K562 (cell line): ENCODE results near the gene NTSR1. TPM values are rescaled to one million over a fixed set of nuclear protein-coding genes. Genes with fewer than 3 reads are reported as not detected.

Source experiments
- ATAC-seq: fragments of 200-7000 bp; cut with Tn5 transposase; 3 replicates; pipeline ENCODE4 v1.9.1; 2020; ENCODE audit warnings: moderate library complexity
- BruUV-seq: library from RNA; stranded (reverse); fragments of 400-500 nt; replicated peaks from 2 replicates; lab custom pipeline; 2021; lab: Mats Ljungman, UMichigan
- CTCF ChIA-PET: fragments of 300-600 bp; formaldehyde crosslinking; extraction: SDS; loops from one replicate; lab custom pipeline; 2021; ENCODE audit warnings: low intra/inter-chr PET ratio; lab: Yijun Ruan, JAX
- POLR2A ChIA-PET: fragments of 300-600, 350-650 bp; sonication (Branson Sonifier 250); formaldehyde crosslinking; extraction: SDS; loops from one replicate; lab custom pipeline; 2021; ENCODE audit warnings: antibody characterized with exemption, inconsistent platforms; lab: Yijun Ruan, JAX
- DNase-seq, 4 experiments: peaks; one replicate each; pipeline versions ENCODE4 v3.0.0 to v3.0.0-alpha.2; 2011 to 2018; ENCODE audit warnings: low spot score in 3 of 4, mixed read lengths in 3 of 4; ENCODE audit errors: extremely low read depth in 1 of 4
- FAIRE-seq: peaks from 2 replicates; lab custom pipeline; 2011; peaks lifted over from hg19 to GRCh38; lab: Jason Lieb, UNC
- H2AFZ ChIP-seq: 2 replicates; pipeline ENCODE4 v1.6.0; 2011; ENCODE audit warnings: low read depth, low read length, control low read depth, inconsistent platforms
- H3K27ac ChIP-seq: fragments of 200-600 bp; 3 replicates; pipeline ENCODE4 v1.8.0; 2011; ENCODE audit warnings: low read depth, mild to moderate bottlenecking, control low read depth, inconsistent platforms, low read length, moderate library complexity, mixed read lengths; ENCODE audit errors: extremely low read depth
- H3K27me3 ChIP-seq, 2 experiments: fragments of 300-600 bp in 1 of 2; 2 replicates in 1 of 2; 3 replicates in 1 of 2; pipeline versions ENCODE4 v1.6.0 to v1.8.0; 2011; ENCODE audit warnings: inconsistent platforms in 2 of 2, low read length in 2 of 2, mild to moderate bottlenecking in 1 of 2, mixed read lengths in 1 of 2, moderate library complexity in 1 of 2; ENCODE audit not compliant: control insufficient read depth in 2 of 2, insufficient read depth in 2 of 2
- H3K36me3 ChIP-seq: fragments of 300-600 bp; 3 replicates; pipeline ENCODE4 v1.8.0; 2011; ENCODE audit warnings: mild to moderate bottlenecking, low read length, inconsistent platforms; ENCODE audit not compliant: control insufficient read depth, insufficient read depth
- H3K4me1 ChIP-seq, 2 experiments: fragments of 200-600 bp in 1 of 2; replicated peaks in 1 of 2; 2 replicates in 1 of 2; 3 replicates in 1 of 2; pipeline versions ENCODE4 v1.5.1 to v1.8.0; 2011; ENCODE audit warnings: inconsistent platforms in 2 of 2, low read length in 2 of 2, mild to moderate bottlenecking in 1 of 2, mixed read lengths in 1 of 2, moderate library complexity in 1 of 2; ENCODE audit not compliant: control insufficient read depth in 2 of 2, insufficient read depth in 2 of 2
- H3K4me2 ChIP-seq: 2 replicates; pipeline ENCODE4 v1.6.1; 2011; ENCODE audit warnings: low read length, control low read depth, inconsistent platforms, mixed read lengths; ENCODE audit not compliant: insufficient read depth
- H3K4me3 ChIP-seq: fragments of 200-600 bp; sonication (generic), shearing (Covaris generic); 2 replicates; pipeline ENCODE4 v1.5.1; 2016; ENCODE audit warnings: control low read depth, inconsistent platforms
- H3K79me2 ChIP-seq: fragments of 200-600 bp; 3 replicates; pipeline ENCODE4 v1.8.0; 2011; ENCODE audit warnings: low read length, inconsistent platforms; ENCODE audit not compliant: control insufficient read depth, insufficient read depth
- H3K9ac ChIP-seq, 2 experiments: 2 replicates each; pipeline versions ENCODE4 v1.6.0 to v1.6.1; 2011; ENCODE audit warnings: low read depth in 2 of 2, low read length in 2 of 2, control low read depth in 1 of 2, inconsistent platforms in 1 of 2, mild to moderate bottlenecking in 1 of 2, mixed read lengths in 1 of 2; ENCODE audit not compliant: insufficient read depth in 1 of 2
- H3K9me1 ChIP-seq: one replicate; pipeline ENCODE4 v1.6.0; 2011; ENCODE audit warnings: inconsistent platforms, mild to moderate bottlenecking, low read length, moderate library complexity; ENCODE audit not compliant: control insufficient read depth, insufficient read depth
- H3K9me3 ChIP-seq: replicated peaks from 2 replicates; pipeline ENCODE4 v1.5.1; 2011; ENCODE audit warnings: low read depth, low read length, inconsistent platforms; ENCODE audit not compliant: control insufficient read depth, insufficient read depth
- H4K20me1 ChIP-seq: replicated peaks from 2 replicates; pipeline ENCODE4 v1.6.1; 2011; ENCODE audit warnings: low read length, inconsistent platforms, mixed read lengths; ENCODE audit not compliant: control insufficient read depth, insufficient read depth
- ARHGAP35 ChIP-seq: fragments of 450-650 bp; IDR thresholded peaks from 2 replicates; pipeline ENCODE4 v1.6.1; 2018; ENCODE audit not compliant: partially characterized antibody
- ARID1B ChIP-seq: fragments of 450-650 bp; IDR thresholded peaks from 2 replicates; pipeline ENCODE4 v1.6.1; 2016; ENCODE audit warnings: antibody characterized with exemption, mild to moderate bottlenecking, inconsistent platforms
- ASH1L ChIP-seq: fragments of 450-650 bp; IDR thresholded peaks from 2 replicates; pipeline ENCODE4 v1.6.1; 2018; ENCODE audit warnings: borderline replicate concordance, mild to moderate bottlenecking, low read depth; ENCODE audit not compliant: partially characterized antibody
- EHMT2 ChIP-seq: fragments of 450-650 bp; IDR thresholded peaks from 2 replicates; pipeline ENCODE4 v1.6.1; 2018; ENCODE audit warnings: antibody characterized with exemption
- ERF ChIP-seq: fragments of 450-650 bp; formaldehyde crosslinking; IDR thresholded peaks from 2 replicates; pipeline ENCODE4 v1.4.0; 2020; ENCODE audit warnings: mild to moderate bottlenecking, mixed read lengths
- MCM2 ChIP-seq: fragments of 450-650 bp; IDR thresholded peaks from 2 replicates; pipeline ENCODE4 v1.6.1; 2017; ENCODE audit warnings: low read depth, mild to moderate bottlenecking
- NR2C2 ChIP-seq, 2 experiments: fragments of 200-800 bp in 1 of 2; sonication (Bioruptor generic) in 1 of 2; sonication (generic) in 1 of 2; formaldehyde crosslinking in 1 of 2; IDR thresholded peaks; 2 replicates each; pipeline versions ENCODE4 v1.6.1 to v1.8.0; 2016 to 2022; ENCODE audit warnings: mild to moderate bottlenecking in 1 of 2, missing compliant biosample characterization in 1 of 2, missing genetic modification characterization in 1 of 2, missing genetic modification reagents in 1 of 2
- POLR3A ChIP-seq: IDR thresholded peaks from 2 replicates; pipeline ENCODE4 v1.6.1; 2011; ENCODE audit warnings: borderline replicate concordance, mild to moderate bottlenecking, moderate library complexity; ENCODE audit not compliant: insufficient read length, insufficient read depth; ENCODE audit errors: extremely low read depth
- SLC30A9 ChIP-seq: fragments of 250-450 bp; sonication (Bioruptor Pico); IDR thresholded peaks from 2 replicates; pipeline ENCODE4 v1.8.0; 2022; ENCODE audit warnings: mild to moderate bottlenecking, moderate library complexity
- TAF9B ChIP-seq: fragments of 450-650 bp; IDR thresholded peaks from 2 replicates; pipeline ENCODE4 v1.6.1; 2018; ENCODE audit warnings: mild to moderate bottlenecking; ENCODE audit not compliant: partially characterized antibody
- ZNF263 ChIP-seq: sonication (generic); formaldehyde crosslinking; IDR thresholded peaks from 2 replicates; pipeline ENCODE4 v1.8.0; 2022; ENCODE audit warnings: mild to moderate bottlenecking, missing genetic modification reagents, borderline replicate concordance
- WGBS: fragments of 100-300 bp; shearing (Covaris generic); methylation state at CpG from one replicate; pipeline ENCODE4 v1.1.6; 2016; ENCODE audit warnings: low coverage, mixed read lengths; ENCODE audit not compliant: insufficient coverage; ENCODE audit errors: missing lambda C conversion rate; 5-methylcytosine and 5-hydroxymethylcytosine counted together
- in situ Hi-C: fragments of 300-500 bp; cut with MboI; formaldehyde crosslinking; loops from 4 replicates; pipeline ENCODE4 v1.15.0; 2018; ENCODE audit warnings: inconsistent platforms, mixed read lengths
- intact Hi-C: fragments of 100-400 bp; cut with micrococcal nuclease; formaldehyde crosslinking; loops from 2 replicates; pipeline ENCODE4 v1.14.2; 2022
- polyA plus RNA-seq, 8 experiments: library from polyadenylated mRNA; depleted of rRNA in 4 of 8; stranded (reverse) in 5 of 8; unstranded in 3 of 8; fragments of >200 nt; fragmentation: Nextera tagmentation in 2 of 8; fragmentation: Illumina TruSeq in 1 of 8; extraction: Ambion mirVana in 2 of 8; extraction: Trizol in 1 of 8; gene quantifications; 2 replicates each; pipeline versions ENCODE4 v1.2.1 to v1.2.3, GENCODE V29; 2011 to 2014; ENCODE audit warnings: inconsistent platforms in 1 of 8, missing spikeins in 1 of 8
- total RNA-seq, 7 experiments: library from RNA; depleted of rRNA in 6 of 7; stranded (reverse); fragments of >200 nt in 6 of 7; fragmentation: Illumina TruSeq in 2 of 7; extraction: Trizol in 2 of 7; gene quantifications; 2 replicates each; pipeline versions ENCODE4 v1.2.1 to v1.2.3, GENCODE V29; 2011 to 2021; ENCODE audit warnings: low replicate concordance in 1 of 7
- TF ChIP-seq, protein P1 (sequence below): fragments of 200-600 bp; sonication (generic); IDR thresholded peaks from one replicate; pipeline ENCODE4 v1.6.1; 2012; ENCODE audit warnings: mild to moderate bottlenecking, low read depth, low read length, inconsistent platforms

The NTSR1 gene
- total and polyA plus RNA-seq, 9 of the 15 experiments (the other 6 are each of a cell fraction or from before 2014, with no cell fraction given) = 0.04 to 0.40 (median 0.13) TPM; not detected in 3

DNA sequence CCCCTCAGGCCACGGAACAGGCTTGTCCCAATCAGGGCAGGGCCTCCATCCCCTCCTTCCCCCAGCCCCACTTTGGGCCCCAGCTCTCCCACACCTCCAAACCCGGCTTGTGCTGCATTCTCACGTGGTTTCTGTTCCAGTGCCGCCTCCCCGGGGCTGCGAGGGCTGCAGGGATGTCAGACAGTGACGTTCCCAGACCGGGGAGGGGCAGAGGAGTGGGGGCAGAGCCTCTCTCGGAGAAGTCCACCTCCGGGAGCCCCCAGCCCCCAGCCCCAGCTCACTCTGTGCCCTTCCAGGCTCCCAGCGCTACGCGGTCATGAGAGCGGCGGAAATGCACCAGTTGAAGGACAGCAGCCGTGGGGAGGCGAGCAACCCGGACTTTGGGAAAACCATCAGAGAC is 47.9 kb upstream of the NTSR1 start:
- H3K27me3 ChIP-seq = no peaks in the 10 kb centered on the region
- H3K9ac ChIP-seq = no peak overlapping the region
- ATAC-seq = no peak
- H3K36me3 ChIP-seq = peaks cover 39% of the 10 kb centered on the region; the same call in 1 of the 3 replicates
- H3K9me1 ChIP-seq = no peaks in the 10 kb centered on the region
- no peak for FAIRE-seq
- intact Hi-C loops = no loop called here
- in situ Hi-C loops = no loop called here
- TF ChIP-seq EHMT2 = no peak
- no peak for TF ChIP-seq ASH1L
- no peak for TF ChIP-seq ZNF263 (CRISPR knock-in tag)
- TF ChIP-seq SLC30A9 (CRISPR knock-in tag) = no peak
- TF ChIP-seq ERF (CRISPR knock-in tag) = no peak
- no peak for TF ChIP-seq NR2C2 (CRISPR knock-in tag; IDR thresholded peaks at IDR 0.05)
- no peak for TF ChIP-seq NR2C2 (tag; IDR thresholded peaks at IDR 0.05)
- no peak for TF ChIP-seq ARID1B
- TF ChIP-seq MCM2 = no peak
- TF ChIP-seq ARHGAP35 = no peak
- no peak for TF ChIP-seq POLR3A
- TF ChIP-seq, protein P1, sequence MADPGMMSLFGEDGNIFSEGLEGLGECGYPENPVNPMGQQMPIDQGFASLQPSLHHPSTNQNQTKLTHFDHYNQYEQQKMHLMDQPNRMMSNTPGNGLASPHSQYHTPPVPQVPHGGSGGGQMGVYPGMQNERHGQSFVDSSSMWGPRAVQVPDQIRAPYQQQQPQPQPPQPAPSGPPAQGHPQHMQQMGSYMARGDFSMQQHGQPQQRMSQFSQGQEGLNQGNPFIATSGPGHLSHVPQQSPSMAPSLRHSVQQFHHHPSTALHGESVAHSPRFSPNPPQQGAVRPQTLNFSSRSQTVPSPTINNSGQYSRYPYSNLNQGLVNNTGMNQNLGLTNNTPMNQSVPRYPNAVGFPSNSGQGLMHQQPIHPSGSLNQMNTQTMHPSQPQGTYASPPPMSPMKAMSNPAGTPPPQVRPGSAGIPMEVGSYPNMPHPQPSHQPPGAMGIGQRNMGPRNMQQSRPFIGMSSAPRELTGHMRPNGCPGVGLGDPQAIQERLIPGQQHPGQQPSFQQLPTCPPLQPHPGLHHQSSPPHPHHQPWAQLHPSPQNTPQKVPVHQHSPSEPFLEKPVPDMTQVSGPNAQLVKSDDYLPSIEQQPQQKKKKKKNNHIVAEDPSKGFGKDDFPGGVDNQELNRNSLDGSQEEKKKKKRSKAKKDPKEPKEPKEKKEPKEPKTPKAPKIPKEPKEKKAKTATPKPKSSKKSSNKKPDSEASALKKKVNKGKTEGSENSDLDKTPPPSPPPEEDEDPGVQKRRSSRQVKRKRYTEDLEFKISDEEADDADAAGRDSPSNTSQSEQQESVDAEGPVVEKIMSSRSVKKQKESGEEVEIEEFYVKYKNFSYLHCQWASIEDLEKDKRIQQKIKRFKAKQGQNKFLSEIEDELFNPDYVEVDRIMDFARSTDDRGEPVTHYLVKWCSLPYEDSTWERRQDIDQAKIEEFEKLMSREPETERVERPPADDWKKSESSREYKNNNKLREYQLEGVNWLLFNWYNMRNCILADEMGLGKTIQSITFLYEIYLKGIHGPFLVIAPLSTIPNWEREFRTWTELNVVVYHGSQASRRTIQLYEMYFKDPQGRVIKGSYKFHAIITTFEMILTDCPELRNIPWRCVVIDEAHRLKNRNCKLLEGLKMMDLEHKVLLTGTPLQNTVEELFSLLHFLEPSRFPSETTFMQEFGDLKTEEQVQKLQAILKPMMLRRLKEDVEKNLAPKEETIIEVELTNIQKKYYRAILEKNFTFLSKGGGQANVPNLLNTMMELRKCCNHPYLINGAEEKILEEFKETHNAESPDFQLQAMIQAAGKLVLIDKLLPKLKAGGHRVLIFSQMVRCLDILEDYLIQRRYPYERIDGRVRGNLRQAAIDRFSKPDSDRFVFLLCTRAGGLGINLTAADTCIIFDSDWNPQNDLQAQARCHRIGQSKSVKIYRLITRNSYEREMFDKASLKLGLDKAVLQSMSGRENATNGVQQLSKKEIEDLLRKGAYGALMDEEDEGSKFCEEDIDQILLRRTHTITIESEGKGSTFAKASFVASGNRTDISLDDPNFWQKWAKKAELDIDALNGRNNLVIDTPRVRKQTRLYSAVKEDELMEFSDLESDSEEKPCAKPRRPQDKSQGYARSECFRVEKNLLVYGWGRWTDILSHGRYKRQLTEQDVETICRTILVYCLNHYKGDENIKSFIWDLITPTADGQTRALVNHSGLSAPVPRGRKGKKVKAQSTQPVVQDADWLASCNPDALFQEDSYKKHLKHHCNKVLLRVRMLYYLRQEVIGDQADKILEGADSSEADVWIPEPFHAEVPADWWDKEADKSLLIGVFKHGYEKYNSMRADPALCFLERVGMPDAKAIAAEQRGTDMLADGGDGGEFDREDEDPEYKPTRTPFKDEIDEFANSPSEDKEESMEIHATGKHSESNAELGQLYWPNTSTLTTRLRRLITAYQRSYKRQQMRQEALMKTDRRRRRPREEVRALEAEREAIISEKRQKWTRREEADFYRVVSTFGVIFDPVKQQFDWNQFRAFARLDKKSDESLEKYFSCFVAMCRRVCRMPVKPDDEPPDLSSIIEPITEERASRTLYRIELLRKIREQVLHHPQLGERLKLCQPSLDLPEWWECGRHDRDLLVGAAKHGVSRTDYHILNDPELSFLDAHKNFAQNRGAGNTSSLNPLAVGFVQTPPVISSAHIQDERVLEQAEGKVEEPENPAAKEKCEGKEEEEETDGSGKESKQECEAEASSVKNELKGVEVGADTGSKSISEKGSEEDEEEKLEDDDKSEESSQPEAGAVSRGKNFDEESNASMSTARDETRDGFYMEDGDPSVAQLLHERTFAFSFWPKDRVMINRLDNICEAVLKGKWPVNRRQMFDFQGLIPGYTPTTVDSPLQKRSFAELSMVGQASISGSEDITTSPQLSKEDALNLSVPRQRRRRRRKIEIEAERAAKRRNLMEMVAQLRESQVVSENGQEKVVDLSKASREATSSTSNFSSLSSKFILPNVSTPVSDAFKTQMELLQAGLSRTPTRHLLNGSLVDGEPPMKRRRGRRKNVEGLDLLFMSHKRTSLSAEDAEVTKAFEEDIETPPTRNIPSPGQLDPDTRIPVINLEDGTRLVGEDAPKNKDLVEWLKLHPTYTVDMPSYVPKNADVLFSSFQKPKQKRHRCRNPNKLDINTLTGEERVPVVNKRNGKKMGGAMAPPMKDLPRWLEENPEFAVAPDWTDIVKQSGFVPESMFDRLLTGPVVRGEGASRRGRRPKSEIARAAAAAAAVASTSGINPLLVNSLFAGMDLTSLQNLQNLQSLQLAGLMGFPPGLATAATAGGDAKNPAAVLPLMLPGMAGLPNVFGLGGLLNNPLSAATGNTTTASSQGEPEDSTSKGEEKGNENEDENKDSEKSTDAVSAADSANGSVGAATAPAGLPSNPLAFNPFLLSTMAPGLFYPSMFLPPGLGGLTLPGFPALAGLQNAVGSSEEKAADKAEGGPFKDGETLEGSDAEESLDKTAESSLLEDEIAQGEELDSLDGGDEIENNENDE = no peak
- no peak for TF ChIP-seq TAF9B
- TF ChIP-seq, all 486 proteins: peak for 0
- Histone ChIP-seq H2AFZ (no peak overlapping the region), H3K9me3 (no peaks in the 10 kb centered on the region), H3K27ac (no peak overlapping the region), H3K4me3 (no peak overlapping the region), H3K4me2 (no peak overlapping the region), H3K79me2 (no peaks in the 10 kb centered on the region), H4K20me1 (no peaks in the 10 kb centered on the region; the same call in 1 of the 2 replicates), H3K4me1 (peaks cover 0 to 47% of the 10 kb centered on the region in 2 experiments; a peak in 2 of 5 replicates)
- BruUV-seq = no TSS peak
- WGBS = 79% methylated on average over 6 of the region's 18 CpGs
- ChIA-PET POLR2A (no interaction called here), CTCF (no interaction called here)
- no peak for DNase-seq
